Measurements from ENCODE around the gene GLCE.

DNA sequence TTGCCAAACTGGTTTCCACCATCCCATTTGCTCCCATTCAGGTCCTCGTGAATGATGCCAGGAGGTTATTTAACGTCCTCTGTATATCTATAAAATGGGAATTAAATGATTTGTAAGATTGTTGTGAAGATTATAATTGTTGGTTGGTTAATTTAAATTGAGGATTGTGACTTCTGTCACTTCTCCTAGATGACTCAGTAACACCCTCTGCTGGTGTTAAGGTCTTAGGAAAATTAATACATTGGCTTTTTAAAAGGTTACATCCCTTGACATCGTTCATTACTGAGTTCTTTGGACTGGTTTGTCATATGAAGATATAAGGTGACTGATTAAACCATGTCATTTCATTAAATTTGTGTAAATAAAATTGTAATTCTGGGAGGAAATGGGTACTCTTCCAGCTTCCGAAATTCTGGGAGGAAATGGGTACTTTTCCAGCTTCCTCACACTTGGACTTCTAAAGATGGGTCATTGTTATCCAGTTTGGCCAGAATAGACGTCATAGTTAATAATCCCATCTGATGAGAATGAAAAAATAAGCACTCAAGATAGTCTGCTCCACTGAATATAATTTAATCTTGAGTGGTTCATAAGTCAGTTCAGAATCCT, 105.0 kb downstream of the GLCE start:
- TF ChIP-seq, protein P1, sequence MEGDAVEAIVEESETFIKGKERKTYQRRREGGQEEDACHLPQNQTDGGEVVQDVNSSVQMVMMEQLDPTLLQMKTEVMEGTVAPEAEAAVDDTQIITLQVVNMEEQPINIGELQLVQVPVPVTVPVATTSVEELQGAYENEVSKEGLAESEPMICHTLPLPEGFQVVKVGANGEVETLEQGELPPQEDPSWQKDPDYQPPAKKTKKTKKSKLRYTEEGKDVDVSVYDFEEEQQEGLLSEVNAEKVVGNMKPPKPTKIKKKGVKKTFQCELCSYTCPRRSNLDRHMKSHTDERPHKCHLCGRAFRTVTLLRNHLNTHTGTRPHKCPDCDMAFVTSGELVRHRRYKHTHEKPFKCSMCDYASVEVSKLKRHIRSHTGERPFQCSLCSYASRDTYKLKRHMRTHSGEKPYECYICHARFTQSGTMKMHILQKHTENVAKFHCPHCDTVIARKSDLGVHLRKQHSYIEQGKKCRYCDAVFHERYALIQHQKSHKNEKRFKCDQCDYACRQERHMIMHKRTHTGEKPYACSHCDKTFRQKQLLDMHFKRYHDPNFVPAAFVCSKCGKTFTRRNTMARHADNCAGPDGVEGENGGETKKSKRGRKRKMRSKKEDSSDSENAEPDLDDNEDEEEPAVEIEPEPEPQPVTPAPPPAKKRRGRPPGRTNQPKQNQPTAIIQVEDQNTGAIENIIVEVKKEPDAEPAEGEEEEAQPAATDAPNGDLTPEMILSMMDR (IDR thresholded peaks at IDR 0.05; ENCODE audit: low read depth, low read length, missing input control) = peak; percentile 46
- no peak for TF ChIP-seq NR2F2 (IDR thresholded peaks at IDR 0.05)
- TF ChIP-seq RAD21 (IDR thresholded peaks at IDR 0.05) = peak; percentile 82 to 85
- no peak for TF ChIP-seq JUND (IDR thresholded peaks at IDR 0.05)
- no peak for TF ChIP-seq HNF4A (conservative IDR thresholded peaks at IDR 0.05)

All from liver (tissue), 3 donors.